DMS114 treated with DMSO at 0.1 percent for 48 hours (cell line): ENCODE results near the gene COIL.

ENCODE experiments used
- DNase-seq: peaks from one replicate; lab custom pipeline; 2025; ENCODE audit not compliant: unreplicated experiment; lab: John Stamatoyannopoulos, UW

Gene COIL

GRCh38 chr17:56910509-56911235 lies 50.2 kb downstream of the COIL start:
- no peak for DNase-seq

- DNase-seq = no peak
These were observed 50.9 kb downstream of the COIL start for GRCh38 chr17:56909742-56910508.

- DNase-seq = no peak
These were observed 52.8 kb downstream of the COIL start for GRCh38 chr17:56908001-56908542.

GRCh38 chr17:56903560-56903959 lies 57.3 kb downstream of the COIL start:
- no peak for DNase-seq

- no peak for DNase-seq
These were observed 58.5 kb downstream of the COIL start for GRCh38 chr17:56902348-56902747.

GRCh38 chr17:56899403-56899802 lies 61.4 kb downstream of the COIL start:
- no peak for DNase-seq

GRCh38 chr17:56898874-56899273 lies 62.0 kb downstream of the COIL start:
- DNase-seq = no peak

- no peak for DNase-seq
These were observed 63.0 kb downstream of the COIL start for GRCh38 chr17:56897646-56898424.

GRCh38 chr17:56896968-56897359 lies 63.9 kb downstream of the COIL start:
- no peak for DNase-seq

- no peak for DNase-seq
These were observed 64.5 kb downstream of the COIL start for GRCh38 chr17:56896217-56896967.

- no peak for DNase-seq
These were observed 65.9 kb downstream of the COIL start for GRCh38 chr17:56894859-56895455.

- no peak for DNase-seq
These were observed 67.3 kb downstream of the COIL start for GRCh38 chr17:56893503-56893902.

GRCh38 chr17:56892333-56892732 lies 68.5 kb downstream of the COIL start:
- DNase-seq = no peak

- DNase-seq = no peak
These were observed 69.1 kb downstream of the COIL start for GRCh38 chr17:56891751-56892150.

- no peak for DNase-seq
These were observed 69.8 kb downstream of the COIL start for GRCh38 chr17:56890906-56891674.

GRCh38 chr17:56890390-56890789 lies 70.5 kb downstream of the COIL start:
- DNase-seq = no peak
